ENCODE measurements around the gene SCAF8. TPM values are rescaled to one million over a fixed set of nuclear protein-coding genes. Genes with fewer than 3 reads are reported as not detected.

Gene SCAF8
- total and polyA plus RNA-seq, 7 donors = 9.0 to 46.3 (median 37.1) TPM

GRCh38 chr6:154878871-154879491 lies 145.8 kb downstream of the SCAF8 start:
- 92 to 93% methylated on average over 6 of the region's 6 CpGs for WGBS, 2 donors
- no peak overlapping the region for H3K27ac ChIP-seq
- no peaks in the 10 kb centered on the region for H3K9me3 ChIP-seq
- no peaks in the 10 kb centered on the region for H3K36me3 ChIP-seq
- no peak for DNase-seq
- H3K4me1 ChIP-seq = peaks cover 0 to 27% (median 3%) of the 10 kb centered on the region in 4 donors
- H3K4me3 ChIP-seq = no peak overlapping the region
- intact Hi-C loops (cut with DNase I) = no loop called here
- no peak for TF ChIP-seq POLR2A (IDR thresholded peaks at IDR 0.05)
- no peak for TF ChIP-seq POLR2AphosphoS5 (IDR thresholded peaks at IDR 0.05)
- no peak for TF ChIP-seq EP300 (IDR thresholded peaks at IDR 0.05)
- no peak for TF ChIP-seq CTCF (IDR thresholded peaks at IDR 0.05)
- H3K27me3 ChIP-seq = no peaks in the 10 kb centered on the region

GRCh38 chr6:154882107-154882506 lies 148.9 kb downstream of the SCAF8 start:
- H3K9me3 ChIP-seq = no peaks in the 10 kb centered on the region
- 88 to 91% methylated on average over 3 of the region's 3 CpGs for WGBS, 2 donors

More at GRCh38 chr6:154882107-154882506, 148.9 kb downstream of the SCAF8 start:
- DNase-seq = no peak
- Histone ChIP-seq H3K36me3 (no peaks in the 10 kb centered on the region), H3K4me3 (no peak overlapping the region), H3K27me3 (no peaks in the 10 kb centered on the region), H3K27ac (peak overlapping the region in 1 of 4 donors; percentile 13), H3K4me1 (peaks cover 0 to 18% (median 3%) of the 10 kb centered on the region in 4 donors)
- TF ChIP-seq EP300 (IDR thresholded peaks at IDR 0.05) = no peak
- TF ChIP-seq POLR2AphosphoS5 (IDR thresholded peaks at IDR 0.05) = no peak
- TF ChIP-seq POLR2A (IDR thresholded peaks at IDR 0.05) = no peak
- TF ChIP-seq CTCF (IDR thresholded peaks at IDR 0.05) = no peak
- intact Hi-C loops (cut with DNase I) = no loop called here

Small RNA genes within 50 kb of the gene (small RNA-seq; reads per million reads assigned to genes)
- gene MIR1273C = 0 reads per million in 3 donors
- 0 reads per million in 3 donors for gene RNU6-824P

Other genes with a start within 250 kb of the SCAF8 start
- gene CNKSR3, start 222.7 kb upstream of the SCAF8 start, total RNA-seq = 10 to 100 TPM; 12.8 to 16.8 (median 14.4) TPM
- 10 to 100 TPM in 2 of 3 donors, 1 to 10 TPM in 1; 6.0 to 17.4 (median 15.3) TPM for gene CNKSR3, start 222.7 kb upstream of the SCAF8 start, polyA plus RNA-seq

All from sigmoid colon (tissue), 7 donors.